Neural cell (in vitro differentiated cells): ENCODE results near the gene CACNA1F. TPM values are rescaled to one million over a fixed set of nuclear protein-coding genes. Genes with fewer than 3 reads are reported as not detected.

Experiments used
- H2AFZ ChIP-seq: fragments of 200-600, 300-800 bp; sonication (generic), shearing (Covaris generic); 2 replicates; pipeline ENCODE4 v1.6.0; 2014; ENCODE audit warnings: low read depth, mild to moderate bottlenecking, antibody characterized with exemption, low read length, moderate library complexity
- H3F3A ChIP-seq: fragments of 200-600 bp; shearing (Covaris generic); 2 replicates; pipeline ENCODE4 v1.6.1; 2016; ENCODE audit warnings: mild to moderate bottlenecking, moderate library complexity, mixed read lengths, antibody characterized with exemption, low read length; ENCODE audit not compliant: insufficient read depth, poor library complexity, severe bottlenecking
- H3K27ac ChIP-seq: fragments of 200-600, 300-800 bp; sonication (generic), shearing (Covaris generic); 2 replicates; pipeline ENCODE4 v1.5.1; 2014; ENCODE audit warnings: mild to moderate bottlenecking, low read length, moderate library complexity
- H3K27me3 ChIP-seq: fragments of 300-800, 200-600 bp; sonication (generic), shearing (Covaris generic); 2 replicates; pipeline ENCODE4 v1.6.0; 2014; ENCODE audit warnings: mild to moderate bottlenecking, low read depth, low read length, moderate library complexity; ENCODE audit not compliant: insufficient read depth
- H3K36me3 ChIP-seq: fragments of 300-800, 200-600 bp; sonication (generic), shearing (Covaris generic); 2 replicates; pipeline ENCODE4 v1.5.1; 2014; ENCODE audit warnings: mild to moderate bottlenecking, antibody characterized with exemption, low read length, moderate library complexity; ENCODE audit not compliant: insufficient read depth
- H3K4me2 ChIP-seq: fragments of 300-800, 200-600 bp; sonication (generic), shearing (Covaris generic); 2 replicates; pipeline ENCODE4 v1.6.0; 2014; ENCODE audit warnings: mild to moderate bottlenecking, low read length
- H3K4me3 ChIP-seq: fragments of 300-800, 200-600 bp; sonication (generic), shearing (Covaris generic); 2 replicates; pipeline ENCODE4 v1.5.1; 2014; ENCODE audit warnings: mild to moderate bottlenecking, low read length, moderate library complexity
- H3K79me2 ChIP-seq: fragments of 200-600 bp; shearing (Covaris generic); replicated peaks from 2 replicates; pipeline ENCODE4 v1.6.0; 2014; ENCODE audit warnings: mild to moderate bottlenecking, low read length, moderate library complexity; ENCODE audit not compliant: insufficient read depth
- H3K9ac ChIP-seq: fragments of 300-800, 200-600 bp; sonication (generic), shearing (Covaris generic); 2 replicates; pipeline ENCODE4 v1.6.1; 2016; ENCODE audit warnings: mild to moderate bottlenecking, low read length, mixed read lengths
- H3K9me2 ChIP-seq: fragments of 200-600 bp; shearing (Covaris generic); 2 replicates; pipeline ENCODE4 v1.6.1; 2016; ENCODE audit warnings: mild to moderate bottlenecking, low read length, mixed read lengths; ENCODE audit not compliant: insufficient read depth
- H3K9me3 ChIP-seq: fragments of 200-600, 300-800 bp; sonication (generic), shearing (Covaris generic); 2 replicates; pipeline ENCODE4 v1.6.1; 2016; ENCODE audit warnings: mild to moderate bottlenecking, mixed run types, low read length, moderate library complexity, mixed read lengths
- H4K20me1 ChIP-seq: fragments of 200-600 bp; shearing (Covaris generic); 2 replicates; pipeline ENCODE4 v1.6.1; 2016; ENCODE audit warnings: mild to moderate bottlenecking, mixed run types; ENCODE audit not compliant: insufficient read depth
- EP300 ChIP-seq: fragments of 450-650 bp; conservative IDR thresholded peaks from 2 replicates; pipeline ENCODE4 v1.6.1; 2014; ENCODE audit warnings: antibody characterized with exemption, mild to moderate bottlenecking, moderate library complexity; ENCODE audit not compliant: poor library complexity, severe bottlenecking
- EZH2 ChIP-seq: fragments of 200-600, 300-800 bp; shearing (Covaris generic), sonication (generic); IDR thresholded peaks from 2 replicates; pipeline ENCODE4 v1.6.1; 2014; ENCODE audit warnings: antibody characterized with exemption, low read length, borderline replicate concordance, mild to moderate bottlenecking; ENCODE audit not compliant: insufficient read depth, poor library complexity, severe bottlenecking
- MXI1 ChIP-seq: fragments of 450-650 bp; conservative IDR thresholded peaks from 2 replicates; pipeline ENCODE4 v1.6.1; 2014; ENCODE audit warnings: antibody characterized with exemption, mild to moderate bottlenecking; ENCODE audit not compliant: poor library complexity, severe bottlenecking
- POLR2AphosphoS5 ChIP-seq: IDR thresholded peaks from 2 replicates; pipeline ENCODE4 v1.6.1; 2012
- RAD21 ChIP-seq: fragments of 450-650 bp; conservative IDR thresholded peaks from 2 replicates; pipeline ENCODE4 v1.6.1; 2014; ENCODE audit warnings: antibody characterized with exemption, mild to moderate bottlenecking, moderate library complexity
- SMC3 ChIP-seq: fragments of 450-650 bp; conservative IDR thresholded peaks from 2 replicates; pipeline ENCODE4 v1.6.1; 2014; ENCODE audit warnings: antibody characterized with exemption, mild to moderate bottlenecking, moderate library complexity; ENCODE audit not compliant: poor library complexity
- TAF1 ChIP-seq: IDR thresholded peaks from 2 replicates; pipeline ENCODE4 v1.6.1; 2012; ENCODE audit warnings: low read depth
- polyA plus RNA-seq: library from polyadenylated mRNA; depleted of rRNA; stranded (reverse); fragments of >200 nt; gene quantifications from 2 replicates; pipeline ENCODE4 v1.2.3, GENCODE V29; 2014
- TF ChIP-seq, protein P1 (sequence below): fragments of 450-650 bp; IDR thresholded peaks from 2 replicates; pipeline ENCODE4 v1.5.1; 2014; ENCODE audit warnings: antibody characterized with exemption, mild to moderate bottlenecking, moderate library complexity; ENCODE audit not compliant: poor library complexity, severe bottlenecking
- TF ChIP-seq, protein P2 (sequence below): IDR thresholded peaks from 2 replicates; pipeline ENCODE4 v1.6.1; 2012; ENCODE audit warnings: borderline replicate concordance

The CACNA1F gene
- polyA plus RNA-seq, 1 donor from 2014 or later: not detected

DNA sequence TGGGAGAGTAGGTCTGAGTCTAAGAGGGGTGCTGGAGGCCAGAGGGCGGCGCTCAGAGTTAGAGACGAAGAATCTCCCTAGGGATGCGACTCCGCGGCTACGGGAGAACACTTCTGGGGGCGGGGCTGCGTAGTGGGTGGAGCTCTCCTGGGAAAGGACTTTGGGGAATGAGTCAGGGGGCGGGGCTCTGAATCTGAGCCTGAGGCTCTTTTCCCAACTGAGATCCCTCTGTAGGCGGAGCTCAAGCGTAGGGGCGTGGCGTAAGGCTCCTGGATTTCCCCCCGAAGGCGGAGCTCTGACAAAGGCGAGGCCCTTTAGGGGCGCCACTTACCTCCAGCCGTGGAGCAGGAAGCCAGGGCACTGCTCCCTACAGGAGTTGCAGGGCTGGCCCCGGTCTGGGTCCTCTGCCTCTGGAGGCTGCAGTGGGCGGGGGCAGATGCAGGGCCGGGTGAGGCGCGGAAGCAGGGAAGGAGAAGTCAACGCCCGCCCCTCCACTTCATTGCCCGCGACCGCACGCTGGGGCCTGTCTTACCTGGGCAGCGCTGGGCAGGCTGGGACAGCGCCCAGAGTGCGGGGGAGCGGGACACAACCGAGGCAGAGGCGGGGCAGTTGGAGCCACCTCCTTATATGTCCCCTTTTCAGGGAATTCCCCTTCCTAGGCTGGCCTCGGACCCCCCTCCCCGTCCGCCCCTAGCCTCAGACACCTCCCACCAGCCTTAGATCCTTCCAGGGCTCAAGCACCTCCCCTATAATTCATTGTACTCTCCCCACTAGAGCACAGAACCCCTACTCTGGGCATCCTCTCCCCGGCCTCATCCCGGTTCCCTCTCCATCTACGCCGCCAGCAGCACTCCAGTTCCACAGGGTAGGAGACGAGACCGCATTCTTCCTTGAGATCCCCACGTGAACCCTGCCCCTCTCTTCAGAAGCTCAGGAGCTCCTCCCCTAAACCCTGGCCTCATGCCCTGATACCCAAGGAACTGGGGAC is 48.6 kb downstream of the CACNA1F start (continued):
- TF ChIP-seq SMC3 (no peak), EP300 (no peak), EZH2 (no peak)

DNA sequence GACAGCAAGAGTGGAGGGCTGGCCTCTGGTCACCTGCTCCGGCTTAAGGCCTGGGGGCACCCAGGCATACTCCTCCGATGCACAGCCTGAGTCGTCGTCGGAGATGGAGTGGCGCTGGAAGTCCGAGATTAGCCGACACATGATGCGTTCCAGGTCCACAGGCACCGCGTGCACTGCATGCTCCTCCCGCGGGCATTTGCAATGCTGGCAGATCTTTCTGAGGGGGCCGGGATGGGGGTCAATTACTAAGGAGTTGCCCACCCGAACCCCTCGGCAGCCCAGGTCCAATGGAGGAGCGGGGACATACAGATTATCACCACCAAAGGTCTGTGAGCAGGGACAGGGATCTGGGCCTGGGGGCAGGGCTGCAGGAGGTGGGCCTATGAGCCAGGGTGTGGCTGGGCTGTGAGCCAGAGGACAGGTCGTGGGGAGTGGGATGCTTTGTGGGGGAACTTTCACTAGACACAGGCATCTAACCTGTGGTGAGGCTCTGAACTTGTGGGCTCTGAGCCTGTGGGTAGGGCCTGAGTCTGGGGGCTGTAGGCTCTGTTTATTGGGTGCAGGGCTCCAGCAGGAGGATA is 49.3 kb downstream of the CACNA1F start:
- no peaks in the 10 kb centered on the region for H4K20me1 ChIP-seq
- H3K9me3 ChIP-seq: no peaks in the 10 kb centered on the region
- H3K36me3 ChIP-seq: no peaks in the 10 kb centered on the region
- no peaks in the 10 kb centered on the region for H3F3A ChIP-seq
- no peak overlapping the region for H3K4me3 ChIP-seq
- H2AFZ ChIP-seq: no peak overlapping the region
- H3K9me2 ChIP-seq: no peaks in the 10 kb centered on the region
- H3K79me2 ChIP-seq: no peaks in the 10 kb centered on the region
- H3K27ac ChIP-seq: no peak overlapping the region
- H3K4me2 ChIP-seq: no peak overlapping the region
- H3K9ac ChIP-seq: no peak overlapping the region
- no peaks in the 10 kb centered on the region for H3K27me3 ChIP-seq
- TF ChIP-seq, protein P1, sequence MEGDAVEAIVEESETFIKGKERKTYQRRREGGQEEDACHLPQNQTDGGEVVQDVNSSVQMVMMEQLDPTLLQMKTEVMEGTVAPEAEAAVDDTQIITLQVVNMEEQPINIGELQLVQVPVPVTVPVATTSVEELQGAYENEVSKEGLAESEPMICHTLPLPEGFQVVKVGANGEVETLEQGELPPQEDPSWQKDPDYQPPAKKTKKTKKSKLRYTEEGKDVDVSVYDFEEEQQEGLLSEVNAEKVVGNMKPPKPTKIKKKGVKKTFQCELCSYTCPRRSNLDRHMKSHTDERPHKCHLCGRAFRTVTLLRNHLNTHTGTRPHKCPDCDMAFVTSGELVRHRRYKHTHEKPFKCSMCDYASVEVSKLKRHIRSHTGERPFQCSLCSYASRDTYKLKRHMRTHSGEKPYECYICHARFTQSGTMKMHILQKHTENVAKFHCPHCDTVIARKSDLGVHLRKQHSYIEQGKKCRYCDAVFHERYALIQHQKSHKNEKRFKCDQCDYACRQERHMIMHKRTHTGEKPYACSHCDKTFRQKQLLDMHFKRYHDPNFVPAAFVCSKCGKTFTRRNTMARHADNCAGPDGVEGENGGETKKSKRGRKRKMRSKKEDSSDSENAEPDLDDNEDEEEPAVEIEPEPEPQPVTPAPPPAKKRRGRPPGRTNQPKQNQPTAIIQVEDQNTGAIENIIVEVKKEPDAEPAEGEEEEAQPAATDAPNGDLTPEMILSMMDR: no peak
- TF ChIP-seq EZH2 (no peak), SMC3 (no peak), TAF1 (no peak), MXI1 (no peak), RAD21 (no peak), EP300 (no peak), POLR2AphosphoS5 (no peak)
- TF ChIP-seq, protein P2, sequence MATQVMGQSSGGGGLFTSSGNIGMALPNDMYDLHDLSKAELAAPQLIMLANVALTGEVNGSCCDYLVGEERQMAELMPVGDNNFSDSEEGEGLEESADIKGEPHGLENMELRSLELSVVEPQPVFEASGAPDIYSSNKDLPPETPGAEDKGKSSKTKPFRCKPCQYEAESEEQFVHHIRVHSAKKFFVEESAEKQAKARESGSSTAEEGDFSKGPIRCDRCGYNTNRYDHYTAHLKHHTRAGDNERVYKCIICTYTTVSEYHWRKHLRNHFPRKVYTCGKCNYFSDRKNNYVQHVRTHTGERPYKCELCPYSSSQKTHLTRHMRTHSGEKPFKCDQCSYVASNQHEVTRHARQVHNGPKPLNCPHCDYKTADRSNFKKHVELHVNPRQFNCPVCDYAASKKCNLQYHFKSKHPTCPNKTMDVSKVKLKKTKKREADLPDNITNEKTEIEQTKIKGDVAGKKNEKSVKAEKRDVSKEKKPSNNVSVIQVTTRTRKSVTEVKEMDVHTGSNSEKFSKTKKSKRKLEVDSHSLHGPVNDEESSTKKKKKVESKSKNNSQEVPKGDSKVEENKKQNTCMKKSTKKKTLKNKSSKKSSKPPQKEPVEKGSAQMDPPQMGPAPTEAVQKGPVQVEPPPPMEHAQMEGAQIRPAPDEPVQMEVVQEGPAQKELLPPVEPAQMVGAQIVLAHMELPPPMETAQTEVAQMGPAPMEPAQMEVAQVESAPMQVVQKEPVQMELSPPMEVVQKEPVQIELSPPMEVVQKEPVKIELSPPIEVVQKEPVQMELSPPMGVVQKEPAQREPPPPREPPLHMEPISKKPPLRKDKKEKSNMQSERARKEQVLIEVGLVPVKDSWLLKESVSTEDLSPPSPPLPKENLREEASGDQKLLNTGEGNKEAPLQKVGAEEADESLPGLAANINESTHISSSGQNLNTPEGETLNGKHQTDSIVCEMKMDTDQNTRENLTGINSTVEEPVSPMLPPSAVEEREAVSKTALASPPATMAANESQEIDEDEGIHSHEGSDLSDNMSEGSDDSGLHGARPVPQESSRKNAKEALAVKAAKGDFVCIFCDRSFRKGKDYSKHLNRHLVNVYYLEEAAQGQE: no peak

DNA sequence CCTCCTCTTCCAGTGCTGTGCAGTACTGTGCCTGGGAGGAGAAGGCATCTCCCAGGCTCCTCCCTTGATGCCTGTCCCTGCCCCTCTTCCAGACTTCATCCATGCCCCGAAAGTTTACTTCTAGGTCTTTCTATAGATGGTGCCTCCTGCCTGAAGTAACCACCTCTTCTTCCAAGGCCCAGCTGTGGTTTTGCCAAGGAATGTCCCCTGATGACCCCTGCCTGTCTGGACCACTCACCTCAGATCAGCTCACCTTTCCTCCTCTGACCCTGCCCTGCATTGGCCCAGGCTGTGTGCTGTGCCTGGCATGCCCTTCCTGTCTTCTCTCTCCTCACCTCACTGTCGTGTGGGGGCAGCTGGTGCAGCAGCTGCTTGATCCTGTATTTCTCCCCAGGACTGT is 53.8 kb downstream of the CACNA1F start:
- Histone ChIP-seq H3K4me3 (no peak overlapping the region), H3K36me3 (no peaks in the 10 kb centered on the region), H3K4me2 (no peak overlapping the region), H3K79me2 (no peaks in the 10 kb centered on the region), H3K27ac (no peak overlapping the region), H4K20me1 (no peaks in the 10 kb centered on the region), H3K9me3 (no peaks in the 10 kb centered on the region), H2AFZ (no peak overlapping the region), H3K27me3 (no peaks in the 10 kb centered on the region), H3F3A (no peaks in the 10 kb centered on the region), H3K9ac (no peak overlapping the region), H3K9me2 (no peaks in the 10 kb centered on the region)
- TF ChIP-seq EP300: no peak
- no peak for TF ChIP-seq POLR2AphosphoS5
- no peak for TF ChIP-seq RAD21
- TF ChIP-seq, protein P1: no peak
- TF ChIP-seq MXI1: no peak
